A549 (cell line): Measurements from ENCODE around the gene HOOK2. TPM values are rescaled to one million over a fixed set of nuclear protein-coding genes. Genes with fewer than 3 reads are reported as not detected.

Source experiments
- ATAC-seq, 2 experiments: fragments of 200-7000 bp in 1 of 2; fragments of >200 bp in 1 of 2; cut with Nextera tagmentation in 1 of 2; cut with Tn5 transposase in 1 of 2; 3 replicates each; pipeline versions ENCODE4 v1.8.0 to v1.9.1; 2018 to 2020; ENCODE audit warnings: mild to moderate bottlenecking in 1 of 2, moderate library complexity in 1 of 2
- CTCF ChIA-PET: fragments of 300-600 bp; sonication (Branson Sonifier 250); formaldehyde crosslinking; extraction: SDS; loops from one replicate; lab custom pipeline; 2021; ENCODE audit warnings: antibody characterized with exemption, inconsistent platforms; lab: Yijun Ruan, JAX
- POLR2A ChIA-PET: fragments of 350-600 bp; formaldehyde crosslinking; extraction: SDS; loops from one replicate; lab custom pipeline; 2021; ENCODE audit warnings: antibody characterized with exemption, inconsistent platforms; lab: Yijun Ruan, JAX
- DNase-seq, 2 experiments: peaks; one replicate each; pipeline versions ENCODE4 v3.0.0 to v3.0.0-alpha.2; 2011 to 2016; ENCODE audit warnings: low read depth in 1 of 2, low spot score in 1 of 2
- FAIRE-seq: peaks from 2 replicates; lab custom pipeline; 2011; peaks lifted over from hg19 to GRCh38; lab: Jason Lieb, UNC
- H3K27ac ChIP-seq, 2 experiments: fragments of >200 bp; sonication (Bioruptor Twin); formaldehyde crosslinking; 3 replicates each; pipeline ENCODE4 v1.5.1; 2016 to 2017
- H3K4me1 ChIP-seq: fragments of >200 bp; sonication (Bioruptor Twin); formaldehyde crosslinking; 3 replicates; pipeline ENCODE4 v1.6.1; 2016
- H3K4me2 ChIP-seq: fragments of >200 bp; sonication (Bioruptor Twin); formaldehyde crosslinking; 3 replicates; pipeline ENCODE4 v1.6.1; 2016
- H3K4me3 ChIP-seq: fragments of >200 bp; sonication (Bioruptor Twin); formaldehyde crosslinking; 3 replicates; pipeline ENCODE4 v1.5.1; 2016
- H3K9me3 ChIP-seq: fragments of >200 bp; sonication (Bioruptor Twin); formaldehyde crosslinking; 3 replicates; pipeline ENCODE4 v1.6.1; 2016
- CBX8 ChIP-seq: fragments of 200-600 bp; sonication (generic); IDR thresholded peaks from 2 replicates; pipeline ENCODE4 v1.6.1; 2016
- CHD2 ChIP-seq: fragments of 150-350 bp; IDR thresholded peaks from 2 replicates; pipeline ENCODE4 v1.6.1; 2014; ENCODE audit warnings: low read length; ENCODE audit not compliant: partially characterized antibody
- E2F6 ChIP-seq: IDR thresholded peaks from 2 replicates; pipeline ENCODE4 v1.6.1; 2012; ENCODE audit warnings: low read depth, borderline replicate concordance
- EHF ChIP-seq: fragments of 250-450 bp; sonication (Bioruptor Pico); IDR thresholded peaks from 2 replicates; pipeline ENCODE4 v1.5.0; 2020; ENCODE audit warnings: mild to moderate bottlenecking
- ELK1 ChIP-seq: fragments of 150-350 bp; IDR thresholded peaks from 2 replicates; pipeline ENCODE4 v1.6.1; 2014; ENCODE audit warnings: low read depth, mild to moderate bottlenecking, low read length
- FOXS1 ChIP-seq: fragments of 250-450 bp; sonication (Bioruptor Pico); IDR thresholded peaks from 2 replicates; pipeline ENCODE4 v1.5.0; 2020; ENCODE audit warnings: mild to moderate bottlenecking, moderate library complexity
- HEYL ChIP-seq: fragments of 250-450 bp; sonication (Bioruptor Pico); IDR thresholded peaks from 2 replicates; pipeline ENCODE4 v1.8.0; 2021; ENCODE audit warnings: mild to moderate bottlenecking, moderate library complexity
- HOXA7 ChIP-seq: fragments of 250-450 bp; sonication (Bioruptor Pico); IDR thresholded peaks from 2 replicates; pipeline ENCODE4 v1.5.0; 2020; ENCODE audit warnings: mild to moderate bottlenecking, moderate library complexity
- HOXB5 ChIP-seq: fragments of 250-450 bp; sonication (Bioruptor Pico); IDR thresholded peaks from 2 replicates; pipeline ENCODE4 v1.5.0; 2020; ENCODE audit warnings: mild to moderate bottlenecking, moderate library complexity
- MAFK ChIP-seq: fragments of 450-650 bp; IDR thresholded peaks from 2 replicates; pipeline ENCODE4 v1.6.1; 2014; ENCODE audit not compliant: partially characterized antibody
- MAZ ChIP-seq: fragments of 150-350 bp; IDR thresholded peaks from 2 replicates; pipeline ENCODE4 v1.6.1; 2014; ENCODE audit warnings: antibody characterized with exemption, low read depth, low read length, borderline replicate concordance
- PBX3 ChIP-seq: IDR thresholded peaks from 2 replicates; pipeline ENCODE4 v1.6.1; 2012
- RARB ChIP-seq: fragments of 250-450 bp; sonication (Bioruptor Pico); IDR thresholded peaks from 2 replicates; pipeline ENCODE4 v1.8.0; 2021; ENCODE audit warnings: mild to moderate bottlenecking, moderate library complexity
- RCOR1 ChIP-seq: fragments of 150-350 bp; IDR thresholded peaks from 2 replicates; pipeline ENCODE4 v1.6.1; 2014; ENCODE audit warnings: antibody characterized with exemption, low read length, low read depth
- REST ChIP-seq: fragments of 200-600 bp; sonication (generic); IDR thresholded peaks from 2 replicates; pipeline ENCODE4 v1.6.1; 2016; ENCODE audit warnings: antibody characterized with exemption, mild to moderate bottlenecking, moderate library complexity
- SMC3 ChIP-seq: fragments of >200 bp; sonication (Bioruptor Twin); formaldehyde crosslinking; IDR thresholded peaks from 3 replicates; pipeline ENCODE4 v1.6.1; 2018; ENCODE audit warnings: inconsistent platforms
- SREBF2 ChIP-seq: fragments of 450-650 bp; IDR thresholded peaks from 2 replicates; pipeline ENCODE4 v1.6.1; 2014; ENCODE audit warnings: mild to moderate bottlenecking, moderate library complexity
- TFCP2L1 ChIP-seq: fragments of 250-450 bp; sonication (Bioruptor Pico); IDR thresholded peaks from 2 replicates; pipeline ENCODE4 v1.5.0; 2021; ENCODE audit warnings: mild to moderate bottlenecking
- ZNF302 ChIP-seq: fragments of 250-450 bp; sonication (Bioruptor Pico); IDR thresholded peaks from 2 replicates; pipeline ENCODE4 v1.9.0; 2021; ENCODE audit warnings: inconsistent platforms, mild to moderate bottlenecking, moderate library complexity
- WGBS: methylation state at CpG from one replicate; pipeline ENCODE4 v1.1.6; 2017; ENCODE audit errors: missing lambda C conversion rate; 5-methylcytosine and 5-hydroxymethylcytosine counted together
- polyA plus RNA-seq, 4 experiments: library from polyadenylated mRNA; depleted of rRNA in 3 of 4; stranded (reverse); fragments of >200 nt; fragmentation: RNase III in 1 of 4; extraction: RNeasy Plus Mini Kit Qiagen cat#74134 plus additional on column Dnase treatment in 1 of 4; gene quantifications; 2 replicates in 3 of 4; 3 replicates in 1 of 4; pipeline ENCODE4 v1.2.3, GENCODE V29; 2011 to 2017

HOOK2 gene
- polyA plus RNA-seq, 2 of the 4 experiments (the other 2 are of a cell fraction): 8.3 to 21.5 TPM

- FAIRE-seq: no peak
- no peak overlapping the region for H3K4me3 ChIP-seq
These were observed 55.1 kb downstream of the HOOK2 start for GRCh38 chr19:12720296-12720695.

GRCh38 chr19:12715929-12716328 lies 59.4 kb downstream of the HOOK2 start:
- Histone ChIP-seq H3K9me3 (no peaks in the 10 kb centered on the region), H3K4me3 (no peak overlapping the region), H3K27ac (no peak overlapping the region), H3K4me2 (no peak overlapping the region), H3K4me1 (peaks cover 5% of the 10 kb centered on the region; the same call in 1 of the 3 replicates)
- DNase-seq (no peak), ATAC-seq (no peak), FAIRE-seq (no peak)
- ChIA-PET CTCF (interaction anchor here (1.1 to 7.4 kb wide), 6 partner anchors 21 to 132 kb away, joined by 3 to 46 read pairs (median 4); no protein-coding TSS in a partner anchor), POLR2A (no interaction called here)
- WGBS: 82% methylated on average over 3 of the region's 3 CpGs
- TF ChIP-seq MAZ: no peak
- TF ChIP-seq EHF: no peak
- TF ChIP-seq MAFK: no peak
- no peak for TF ChIP-seq HOXA7 (CRISPR knock-in tag)
- no peak for TF ChIP-seq SMC3
- TF ChIP-seq CHD2: no peak
- TF ChIP-seq SREBF2: no peak
- no peak for TF ChIP-seq RCOR1
- no peak for TF ChIP-seq TFCP2L1 (CRISPR knock-in tag)
- TF ChIP-seq HOXB5 (CRISPR knock-in tag): no peak
- TF ChIP-seq PBX3: no peak
- TF ChIP-seq CBX8: no peak
- TF ChIP-seq RARB (CRISPR knock-in tag): no peak
- TF ChIP-seq FOXS1: no peak
- TF ChIP-seq HEYL (CRISPR knock-in tag): no peak
- no peak for TF ChIP-seq E2F6

More at GRCh38 chr19:12720296-12720695, 55.1 kb downstream of the HOOK2 start:
- peaks cover 10% of the 10 kb centered on the region; the same call in 1 of the 3 replicates for H3K4me1 ChIP-seq
- ATAC-seq (no peak), DNase-seq (no peak)
- 96% methylated on average over 10 of the region's 10 CpGs for WGBS
- no peak overlapping the region for H3K27ac ChIP-seq
- TF ChIP-seq EHF (no peak), REST (no peak), HOXB5 (CRISPR knock-in tag) (no peak), ZNF302 (no peak), ELK1 (no peak)
- no peaks in the 10 kb centered on the region for H3K9me3 ChIP-seq
- ChIA-PET CTCF (interaction anchor here (1.1 to 2.6 kb wide), 3 partner anchors 25 to 46 kb away, joined by 3 to 8 read pairs (median 5); no protein-coding TSS in a partner anchor), POLR2A (no interaction called here)
- H3K4me2 ChIP-seq: no peak overlapping the region
